Loucy (cell line): ENCODE data around the gene CIRBP.

Experiments
- H2AFZ ChIP-seq: fragments of 200-600 bp; sonication (generic); 2 replicates; pipeline ENCODE4 v1.6.0; 2016; ENCODE audit warnings: antibody characterized with exemption, mild to moderate bottlenecking, low read length, moderate library complexity
- H3F3A ChIP-seq: fragments of 200-600 bp; 2 replicates; pipeline ENCODE4 v1.6.0; 2016; ENCODE audit warnings: antibody characterized with exemption, low read depth, mild to moderate bottlenecking
- H3K27me3 ChIP-seq: fragments of 200-600 bp; sonication (generic); 2 replicates; pipeline ENCODE4 v1.6.1; 2014; ENCODE audit warnings: low read length, mild to moderate bottlenecking; ENCODE audit not compliant: insufficient read depth, poor library complexity, severe bottlenecking
- H3K36me3 ChIP-seq: fragments of 200-600 bp; sonication (generic); 2 replicates; pipeline ENCODE4 v1.6.1; 2016; ENCODE audit warnings: low read length; ENCODE audit not compliant: insufficient read depth
- H3K4me1 ChIP-seq: fragments of 200-600 bp; sonication (generic); 2 replicates; pipeline ENCODE4 v1.5.1; 2014; ENCODE audit warnings: low read length, mild to moderate bottlenecking; ENCODE audit not compliant: insufficient read depth, poor library complexity, severe bottlenecking
- H3K4me2 ChIP-seq: fragments of 200-600 bp; sonication (generic); 2 replicates; pipeline ENCODE4 v1.6.0; 2014; ENCODE audit warnings: antibody characterized with exemption, low read length, low read depth, mild to moderate bottlenecking; ENCODE audit not compliant: poor library complexity, severe bottlenecking
- H3K4me3 ChIP-seq: fragments of 200-600 bp; sonication (generic); 2 replicates; pipeline ENCODE4 v1.5.1; 2014; ENCODE audit warnings: low read length, mild to moderate bottlenecking, mixed read lengths; ENCODE audit not compliant: poor library complexity, severe bottlenecking
- H3K79me2 ChIP-seq: fragments of 200-600 bp; sonication (generic); 2 replicates; pipeline ENCODE4 v1.6.1; 2014; ENCODE audit warnings: low read length; ENCODE audit not compliant: insufficient read depth
- H3K9ac ChIP-seq: fragments of 200-600 bp; sonication (generic); 2 replicates; pipeline ENCODE4 v1.6.0; 2014; ENCODE audit warnings: mild to moderate bottlenecking, low read depth, low read length, moderate library complexity; ENCODE audit not compliant: poor library complexity, severe bottlenecking
- H3K9me2 ChIP-seq: fragments of 200-600 bp; sonication (generic); replicated peaks from 2 replicates; pipeline ENCODE4 v1.6.1; 2016; ENCODE audit warnings: low read depth, low read length, mixed read lengths
- H3K9me3 ChIP-seq: fragments of 200-600 bp; sonication (generic); 2 replicates; pipeline ENCODE4 v1.6.1; 2014; ENCODE audit warnings: mild to moderate bottlenecking, antibody characterized with exemption, low read length, low read depth; ENCODE audit not compliant: insufficient read depth
- H4K20me1 ChIP-seq: fragments of 200-600 bp; sonication (generic); 2 replicates; pipeline ENCODE4 v1.6.0; 2014; ENCODE audit warnings: antibody characterized with exemption, low read length, mild to moderate bottlenecking; ENCODE audit not compliant: insufficient read depth, poor library complexity, severe bottlenecking
- CTCF ChIP-seq: fragments of 200-600 bp; sonication (generic); conservative IDR thresholded peaks from 2 replicates; pipeline ENCODE4 v1.5.1; 2014; ENCODE audit warnings: mild to moderate bottlenecking, antibody characterized with exemption, low read length
- EZH2phosphoT487 ChIP-seq: fragments of 200-600 bp; IDR thresholded peaks from 2 replicates; pipeline ENCODE4 v1.6.1; 2018; ENCODE audit warnings: antibody characterized with exemption, mild to moderate bottlenecking, moderate library complexity, borderline replicate concordance

Gene CIRBP

GRCh38 chr19:1223018-1223855 lies 45.9 kb upstream of the CIRBP start:
- H2AFZ ChIP-seq, result no peak overlapping the region
- H3K9me2 ChIP-seq, result no peaks in the 10 kb centered on the region
- H3F3A ChIP-seq, result no peaks in the 10 kb centered on the region
- no peak overlapping the region for H3K9ac ChIP-seq
- H3K4me1 ChIP-seq, result no peaks in the 10 kb centered on the region
- H3K4me2 ChIP-seq, result no peak overlapping the region
- peaks cover 12% of the 10 kb centered on the region; the same call in 1 of the 2 replicates for H3K79me2 ChIP-seq
- TF ChIP-seq CTCF (peak; percentile 54), EZH2phosphoT487 (no peak)
- no peaks in the 10 kb centered on the region for H3K9me3 ChIP-seq
- no peak overlapping the region for H3K4me3 ChIP-seq
- peaks cover 25% of the 10 kb centered on the region; the same call in 1 of the 2 replicates for H3K36me3 ChIP-seq
- H3K27me3 ChIP-seq, result no peaks in the 10 kb centered on the region
- peaks cover 6% of the 10 kb centered on the region for H4K20me1 ChIP-seq

- Histone ChIP-seq H3K27me3 (no peaks in the 10 kb centered on the region), H4K20me1 (no peaks in the 10 kb centered on the region), H3K9me3 (no peaks in the 10 kb centered on the region), H3K9me2 (no peaks in the 10 kb centered on the region), H3F3A (no peaks in the 10 kb centered on the region), H3K4me2 (no peak overlapping the region), H2AFZ (no peak overlapping the region), H3K4me1 (no peaks in the 10 kb centered on the region), H3K79me2 (0 out of 2 replicates have a peak, but pooled peaks cover 3% of the 10 kb centered on the region), H3K36me3 (peaks cover 25% of the 10 kb centered on the region; the same call in 1 of the 2 replicates), H3K4me3 (no peak overlapping the region), H3K9ac (no peak overlapping the region)
- TF ChIP-seq CTCF, result no peak
- TF ChIP-seq EZH2phosphoT487, result no peak
Observed at GRCh38 chr19:1224047-1224825, 44.9 kb upstream of the CIRBP start.

- Histone ChIP-seq H3K9me2 (no peaks in the 10 kb centered on the region), H3K9ac (no peak overlapping the region), H3K4me2 (no peak overlapping the region), H3K79me2 (0 out of 2 replicates have a peak, but pooled peaks cover 3% of the 10 kb centered on the region), H3K9me3 (no peaks in the 10 kb centered on the region), H2AFZ (no peak overlapping the region), H3K4me1 (no peaks in the 10 kb centered on the region), H3K4me3 (no peak overlapping the region), H3K36me3 (peaks cover 25% of the 10 kb centered on the region; the same call in 1 of the 2 replicates), H4K20me1 (no peaks in the 10 kb centered on the region), H3F3A (no peaks in the 10 kb centered on the region), H3K27me3 (no peaks in the 10 kb centered on the region)
- TF ChIP-seq EZH2phosphoT487 (no peak), CTCF (no peak)
Observed at GRCh38 chr19:1224847-1225246, 44.3 kb upstream of the CIRBP start.
